Muscle of back (tissue), 11 donors: ENCODE measurements around the gene NOXO1. TPM values are rescaled to one million over a fixed set of nuclear protein-coding genes. Genes with fewer than 3 reads are reported as not detected.
A peak's percentile ranks its signal among the peaks of the same experiment; 100 is the strongest.

Experiments
- DNase-seq, 3 donors: peaks; one replicate each; pipeline versions ENCODE4 v3.0.0 to v3.0.0-alpha.2; 2013
- polyA plus RNA-seq, 10 donors: library from polyadenylated mRNA; unstranded; fragments of 120-200 nt; gene quantifications; one replicate each; pipeline ENCODE4 v1.2.1, GENCODE V29; 2013; ENCODE audit not compliant: insufficient read length in 10 of 10

Gene NOXO1
- polyA plus RNA-seq, 10 donors, result 0.18 to 1.5 (median 0.77) TPM

DNA sequence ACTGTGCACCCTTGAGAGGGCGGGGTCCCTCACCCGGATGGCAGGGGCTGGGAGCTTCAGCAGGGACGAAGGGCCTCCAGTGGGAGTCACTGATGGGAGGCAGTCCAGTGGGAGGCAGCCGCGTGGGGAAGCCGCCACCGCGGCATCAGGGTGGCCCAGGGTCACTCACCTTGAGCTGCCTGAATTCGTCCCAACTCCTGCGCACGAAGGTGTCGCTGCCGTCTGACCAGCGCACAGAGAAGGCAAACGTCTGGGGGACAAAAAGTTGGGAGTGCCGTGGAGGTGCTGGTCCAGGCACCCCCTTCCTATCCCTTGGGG is 540 bp downstream of the NOXO1 start:
- DNase-seq, result no peak

DNA sequence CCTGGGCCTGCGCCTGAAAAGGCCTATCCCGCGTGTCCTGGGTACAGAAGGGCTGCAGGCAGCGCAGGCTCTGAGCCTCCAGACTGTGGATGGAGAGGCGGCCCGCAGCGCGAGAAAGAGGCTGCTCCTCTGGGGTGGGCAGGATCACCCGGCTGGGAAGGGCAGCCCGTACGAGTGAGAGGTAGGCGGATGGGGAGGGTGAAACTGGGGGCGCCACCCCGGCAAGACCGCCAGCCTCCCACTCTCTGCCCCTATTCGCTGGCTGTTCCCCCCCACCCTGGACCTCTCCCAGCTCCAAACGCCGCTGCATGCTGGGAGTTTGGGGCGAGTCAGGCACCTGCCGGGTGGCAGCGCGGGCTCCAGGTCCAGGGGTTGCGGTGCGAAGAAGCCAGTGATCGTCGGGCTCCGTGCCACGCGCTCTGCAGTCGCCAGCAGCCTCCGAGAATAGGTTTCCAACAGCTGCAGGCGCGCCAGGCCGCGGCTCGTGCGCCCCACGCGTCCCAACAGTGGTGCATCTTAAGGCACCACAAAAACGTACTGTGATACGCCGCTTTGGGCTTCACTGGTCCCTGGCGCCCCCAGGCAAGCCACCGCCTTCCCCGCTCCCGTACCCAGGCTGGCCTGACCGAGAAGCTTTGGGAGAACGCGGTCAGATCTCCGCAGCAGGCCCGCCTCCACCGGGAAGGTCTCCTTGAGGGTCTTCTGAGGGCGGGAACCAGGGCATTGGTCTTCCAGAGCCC is 1.1 kb downstream of the NOXO1 start:
- DNase-seq, result no peak

DNA sequence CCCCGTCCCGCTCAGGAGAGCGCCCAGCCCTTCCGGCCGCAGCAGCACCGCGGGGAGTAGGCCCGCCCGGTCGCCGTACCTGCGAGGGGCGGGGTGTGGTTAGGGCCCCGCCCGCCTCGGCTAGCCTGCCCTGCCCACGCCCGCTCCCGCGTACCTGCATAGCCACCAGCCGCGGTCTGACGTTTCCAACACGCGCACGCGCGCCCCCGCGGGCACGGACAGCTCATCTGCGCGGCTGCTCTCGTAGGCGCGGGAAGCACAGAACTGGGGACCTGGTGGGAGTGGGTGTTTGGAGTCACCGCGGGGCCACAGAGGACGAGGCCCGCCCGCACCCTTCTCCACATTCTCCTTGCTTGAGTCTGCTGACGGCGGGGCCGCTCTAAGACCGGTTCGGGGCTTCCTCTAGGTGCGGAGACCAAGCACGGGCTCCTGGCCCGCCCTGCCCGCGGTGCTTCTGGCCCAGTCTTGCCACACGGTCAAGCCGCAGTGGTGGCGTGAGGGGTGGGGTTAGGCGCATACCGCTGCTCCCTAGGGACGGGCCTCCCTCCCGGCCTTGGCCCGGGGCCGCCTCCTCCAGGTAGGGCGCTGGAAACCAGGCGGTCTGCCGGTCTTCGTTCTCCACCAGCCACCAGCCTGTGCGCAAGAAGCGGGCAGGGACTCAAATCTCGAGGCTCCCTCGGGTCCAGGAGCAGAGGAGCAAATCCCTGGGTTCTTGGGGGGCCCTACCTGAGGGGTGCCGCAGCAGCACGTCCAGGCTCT is 1.8 kb downstream of the NOXO1 start:
- no peak for DNase-seq

DNA sequence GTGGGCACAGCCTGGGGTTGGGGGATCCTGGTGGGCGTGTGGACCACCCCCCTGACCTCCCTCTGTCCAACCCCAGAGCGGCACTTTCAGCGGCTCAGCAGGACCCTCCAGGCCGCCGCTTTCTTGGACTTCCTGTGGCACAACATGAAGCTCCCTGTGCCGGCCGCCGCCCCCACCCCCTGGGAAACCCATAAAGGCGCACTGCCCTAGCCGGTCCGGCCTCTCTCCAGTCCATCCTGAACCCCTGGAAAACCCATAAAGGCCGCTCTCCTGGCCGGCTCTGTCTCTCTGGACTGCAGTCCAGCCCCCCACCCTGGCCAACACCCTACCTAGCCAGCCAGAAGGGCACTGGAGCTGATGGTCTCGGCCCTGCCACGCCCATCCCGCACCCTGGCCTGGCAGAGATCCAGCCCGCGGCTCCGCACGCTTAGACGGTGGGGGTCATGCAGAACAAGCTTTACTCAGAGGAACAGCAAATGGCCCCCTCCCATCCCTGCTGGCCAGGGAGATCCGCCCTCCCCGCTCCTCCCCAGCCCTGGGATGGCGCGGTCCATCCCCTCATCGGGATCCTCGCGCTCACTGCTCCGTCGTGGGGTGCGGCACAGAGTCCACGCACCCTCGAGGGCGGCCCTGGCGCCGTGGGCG is 2.7 kb downstream of the NOXO1 start:
- DNase-seq, result no peak

DNA sequence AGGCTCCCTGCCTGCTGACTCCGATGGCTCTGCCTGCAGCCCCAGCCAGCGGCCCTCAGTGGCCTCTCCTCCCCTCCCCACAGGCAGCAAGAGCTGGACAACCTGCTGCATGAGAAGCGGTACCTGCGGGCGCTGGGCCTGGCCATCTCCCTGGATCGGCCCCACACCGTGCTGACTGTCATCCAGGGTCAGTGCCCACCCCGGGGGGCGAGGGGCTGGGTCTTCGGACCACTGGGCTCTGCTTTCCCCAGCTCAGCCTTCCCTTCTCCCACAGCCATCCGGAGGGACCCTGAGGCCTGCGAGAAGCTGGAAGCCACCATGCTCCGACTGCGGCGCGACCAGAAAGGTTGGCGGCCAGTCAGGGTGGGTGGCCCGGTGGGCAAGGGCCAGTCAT is 3.4 kb downstream of the NOXO1 start:
- no peak for DNase-seq

DNA sequence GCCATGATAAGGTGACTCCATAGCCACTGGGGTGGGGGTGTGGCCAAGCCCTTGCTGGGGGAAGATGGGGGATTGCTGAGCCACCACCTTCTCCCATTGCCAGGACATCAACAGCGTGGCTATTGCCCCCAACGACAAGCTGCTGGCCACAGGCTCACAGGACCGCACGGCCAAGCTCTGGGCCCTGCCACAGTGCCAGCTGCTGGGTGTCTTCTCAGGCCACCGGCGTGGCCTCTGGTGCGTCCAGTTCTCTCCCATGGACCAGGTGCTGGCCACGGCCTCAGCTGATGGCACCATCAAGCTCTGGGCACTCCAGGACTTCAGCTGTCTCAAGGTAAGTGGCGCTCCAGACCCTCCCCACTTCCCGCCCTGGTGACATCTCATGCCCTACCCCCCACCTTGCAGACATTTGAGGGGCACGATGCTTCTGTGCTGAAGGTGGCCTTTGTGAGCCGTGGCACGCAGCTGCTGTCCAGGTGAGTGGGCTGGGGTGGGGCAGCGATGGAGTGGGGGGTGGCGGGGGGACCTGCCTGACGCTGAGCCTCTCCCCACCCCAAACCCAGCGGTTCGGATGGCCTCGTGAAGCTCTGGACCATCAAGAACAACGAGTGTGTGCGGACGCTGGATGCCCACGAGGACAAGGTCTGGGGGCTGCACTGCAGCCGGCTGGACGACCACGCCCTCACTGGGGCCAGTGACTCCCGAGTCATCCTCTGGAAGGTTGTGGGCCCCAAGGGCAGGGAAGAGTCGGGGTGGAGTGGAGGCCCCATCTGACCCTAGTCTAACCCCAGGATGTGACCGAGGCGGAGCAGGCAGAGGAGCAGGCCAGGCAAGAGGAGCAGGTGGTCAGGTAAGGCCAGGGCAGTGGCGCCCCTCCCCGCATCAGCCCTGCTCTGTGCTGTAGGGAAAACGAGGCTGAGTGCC is 4.1 kb downstream of the NOXO1 start:
- DNase-seq, result no peak

DNA sequence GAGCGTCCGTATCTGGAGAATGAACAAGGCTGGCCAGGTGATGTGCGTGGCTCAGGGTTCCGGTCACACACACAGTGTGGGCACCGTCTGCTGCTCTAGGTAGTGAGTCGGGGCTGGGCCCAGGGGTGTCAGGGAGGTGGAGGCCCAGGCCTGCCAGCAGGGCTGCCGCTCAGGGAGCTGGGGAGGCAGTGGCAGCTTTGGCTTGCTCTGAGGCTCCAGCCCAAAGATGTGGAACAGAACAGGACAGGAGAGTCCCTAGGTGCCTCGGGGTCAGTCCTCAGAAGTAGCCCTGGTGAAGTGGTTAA is 5.1 kb downstream of the NOXO1 start:
- no peak for DNase-seq

DNA sequence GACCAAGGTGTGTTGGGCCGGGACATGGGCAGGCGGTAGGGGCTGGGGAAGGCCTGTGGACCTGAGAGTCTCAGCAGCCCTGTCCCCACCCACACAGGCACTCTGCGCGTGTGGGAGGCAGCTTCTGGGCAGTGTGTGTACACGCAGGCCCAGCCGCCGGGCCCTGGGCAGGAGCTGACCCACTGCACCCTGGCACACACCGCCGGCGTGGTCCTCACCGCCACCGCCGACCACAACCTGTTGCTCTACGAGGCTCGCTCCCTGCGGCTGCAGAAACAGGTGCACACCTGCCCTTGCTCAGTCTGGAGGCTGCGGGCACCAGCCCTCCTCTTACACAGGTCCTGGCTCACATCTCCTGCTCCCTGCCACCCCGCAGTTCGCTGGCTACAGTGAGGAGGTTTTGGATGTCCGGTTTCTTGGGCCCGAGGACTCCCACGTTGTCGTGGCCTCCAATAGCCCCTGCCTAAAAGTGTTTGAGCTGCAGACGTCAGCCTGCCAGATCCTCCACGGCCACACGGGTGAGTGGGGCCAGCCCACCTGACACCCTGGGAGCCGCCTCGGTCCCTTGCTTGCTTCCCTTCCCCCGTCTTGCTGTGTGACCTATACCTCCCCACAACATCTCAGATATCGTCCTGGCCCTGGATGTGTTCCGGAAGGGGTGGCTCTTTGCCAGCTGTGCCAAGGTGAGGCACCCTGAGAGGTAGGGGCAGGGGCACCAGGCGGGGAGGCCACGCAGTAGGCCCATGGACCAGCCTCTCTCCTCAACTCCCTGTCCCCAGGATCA is 5.6 kb downstream of the NOXO1 start:
- no peak for DNase-seq

DNA sequence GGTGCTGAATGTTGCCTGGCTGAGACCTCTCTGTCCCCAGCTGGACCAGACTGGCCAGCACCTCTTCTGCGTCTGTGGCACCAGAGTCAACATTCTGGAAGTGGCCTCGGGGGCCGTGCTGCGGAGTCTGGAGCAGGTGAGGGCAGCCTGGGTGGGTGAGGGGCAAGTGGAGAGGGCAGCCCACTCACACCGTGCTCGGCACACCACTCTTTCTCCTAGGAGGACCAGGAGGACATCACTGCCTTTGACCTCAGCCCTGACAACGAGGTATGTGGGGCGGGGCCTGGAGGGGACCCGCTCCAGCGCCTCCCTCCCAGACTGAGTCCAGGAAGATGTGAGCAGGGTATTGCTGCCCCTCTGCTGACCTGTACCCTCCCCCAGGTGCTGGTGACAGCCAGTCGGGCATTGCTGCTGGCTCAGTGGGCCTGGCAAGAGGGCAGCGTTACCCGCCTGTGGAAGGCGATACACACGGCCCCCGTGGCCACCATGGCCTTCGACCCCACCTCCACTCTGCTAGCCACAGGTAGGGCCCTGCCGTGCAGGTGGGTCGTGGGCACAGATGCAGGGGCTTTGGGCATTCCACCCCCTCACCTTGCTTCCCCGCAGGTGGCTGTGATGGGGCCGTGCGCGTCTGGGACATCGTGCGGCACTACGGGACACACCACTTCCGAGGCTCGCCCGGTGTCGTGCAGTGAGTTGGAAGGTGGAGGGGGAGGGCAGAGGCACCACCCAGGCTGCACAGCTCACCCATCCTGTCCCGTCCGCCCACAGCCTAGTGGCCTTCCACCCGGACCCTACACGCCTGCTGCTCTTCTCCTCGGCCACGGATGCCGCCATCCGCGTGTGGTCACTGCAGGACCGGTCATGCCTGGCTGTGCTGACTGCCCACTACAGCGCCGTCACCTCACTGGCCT is 6.9 kb downstream of the NOXO1 start:
- DNase-seq, result no peak

DNA sequence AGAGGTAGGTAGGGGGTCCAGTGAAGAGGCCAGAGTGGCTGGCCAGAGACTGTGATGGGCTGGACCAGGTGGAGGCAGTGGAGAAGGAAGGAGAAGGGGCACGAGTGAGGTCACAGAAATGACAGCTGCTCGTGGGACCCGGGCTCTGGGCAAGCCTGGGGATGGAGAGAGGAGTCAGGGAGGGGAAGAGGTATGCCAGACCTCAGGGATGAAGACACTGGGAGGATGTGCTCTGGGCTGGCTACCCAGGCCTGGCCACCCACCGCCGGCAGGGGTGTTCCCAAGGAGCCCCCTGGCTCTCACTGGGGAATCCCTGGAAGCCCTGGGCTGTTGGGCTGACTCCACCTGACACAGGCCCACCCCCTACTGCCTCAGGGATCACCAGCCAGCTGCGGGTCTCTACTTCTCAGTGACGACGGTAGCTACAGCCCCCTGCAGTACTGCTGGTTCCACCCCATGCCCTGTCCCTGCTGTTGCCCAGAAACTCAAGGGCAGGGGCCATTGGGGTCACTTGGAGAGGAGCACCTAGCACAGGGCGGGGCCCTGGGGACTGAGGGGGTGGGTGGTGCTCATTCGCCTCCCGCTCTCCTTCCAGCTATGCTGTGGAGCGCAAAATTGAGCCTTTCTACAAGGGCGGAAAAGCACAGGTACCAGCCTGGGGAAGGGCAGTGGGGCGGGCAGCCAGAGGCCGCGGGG is 7.7 kb downstream of the NOXO1 start:
- no peak for DNase-seq

DNA sequence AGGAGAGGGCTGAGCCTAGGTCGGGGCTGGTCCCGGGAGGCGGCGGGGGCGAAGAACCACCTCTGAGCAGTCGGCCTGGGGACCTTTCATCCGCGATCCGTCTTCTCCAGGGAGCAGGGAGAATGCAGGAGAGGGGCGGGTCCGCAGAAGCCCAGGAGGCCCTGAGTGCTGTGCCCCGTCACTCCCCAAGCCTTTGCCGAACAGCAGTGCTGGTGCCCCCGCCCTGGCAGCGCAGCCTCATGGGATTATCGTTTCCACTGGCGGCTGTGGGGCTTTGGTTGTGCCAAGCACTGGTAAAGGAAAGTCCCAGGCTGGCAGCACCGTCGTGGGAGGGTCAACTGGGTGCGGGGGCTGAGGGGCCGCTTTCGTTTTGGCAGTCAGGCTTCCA is 8.8 kb downstream of the NOXO1 start:
- DNase-seq, result no peak

DNA sequence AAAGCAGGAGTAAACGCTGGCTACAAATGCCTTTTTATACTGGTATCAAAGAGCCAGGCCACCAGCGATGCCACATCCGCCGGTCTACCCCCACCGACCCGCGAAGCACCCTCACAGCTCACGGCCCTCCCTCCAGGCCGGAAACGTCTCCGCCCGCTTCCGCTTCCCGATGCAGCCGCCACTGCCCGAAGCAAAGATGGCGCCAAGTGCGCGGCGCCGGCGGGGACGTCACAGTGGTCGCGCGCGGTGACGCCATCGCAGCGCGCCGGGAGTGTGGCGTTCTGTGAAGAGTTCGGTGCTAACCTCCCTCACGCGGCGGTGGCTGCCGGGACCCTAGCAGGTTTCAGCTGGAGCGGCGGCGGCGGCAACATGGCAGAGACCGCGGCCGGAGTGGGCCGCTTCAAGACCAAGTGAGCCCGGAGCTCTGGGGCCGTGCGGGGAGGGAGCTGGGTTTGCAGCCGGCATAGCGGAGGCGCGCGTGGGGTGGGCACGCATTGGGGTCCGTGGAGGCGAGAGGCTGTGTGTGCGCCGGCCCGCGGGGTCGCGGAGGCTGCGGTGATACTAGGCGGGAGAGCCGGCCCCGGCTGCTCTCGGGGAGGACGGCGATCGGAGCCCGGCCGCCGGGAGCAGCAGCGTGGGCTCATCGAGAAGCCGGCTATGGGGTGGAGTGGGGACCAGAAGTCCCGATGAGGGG is 9.3 kb downstream of the NOXO1 start, which contains the start of gene TBL3:
Gene TBL3 (plus strand): TSS at position 258 of the 694 bp plus-strand sequence. CDS start 112 bp downstream, at position 370.
- peak; percentile 95 to 98 (median 97) for DNase-seq

DNA sequence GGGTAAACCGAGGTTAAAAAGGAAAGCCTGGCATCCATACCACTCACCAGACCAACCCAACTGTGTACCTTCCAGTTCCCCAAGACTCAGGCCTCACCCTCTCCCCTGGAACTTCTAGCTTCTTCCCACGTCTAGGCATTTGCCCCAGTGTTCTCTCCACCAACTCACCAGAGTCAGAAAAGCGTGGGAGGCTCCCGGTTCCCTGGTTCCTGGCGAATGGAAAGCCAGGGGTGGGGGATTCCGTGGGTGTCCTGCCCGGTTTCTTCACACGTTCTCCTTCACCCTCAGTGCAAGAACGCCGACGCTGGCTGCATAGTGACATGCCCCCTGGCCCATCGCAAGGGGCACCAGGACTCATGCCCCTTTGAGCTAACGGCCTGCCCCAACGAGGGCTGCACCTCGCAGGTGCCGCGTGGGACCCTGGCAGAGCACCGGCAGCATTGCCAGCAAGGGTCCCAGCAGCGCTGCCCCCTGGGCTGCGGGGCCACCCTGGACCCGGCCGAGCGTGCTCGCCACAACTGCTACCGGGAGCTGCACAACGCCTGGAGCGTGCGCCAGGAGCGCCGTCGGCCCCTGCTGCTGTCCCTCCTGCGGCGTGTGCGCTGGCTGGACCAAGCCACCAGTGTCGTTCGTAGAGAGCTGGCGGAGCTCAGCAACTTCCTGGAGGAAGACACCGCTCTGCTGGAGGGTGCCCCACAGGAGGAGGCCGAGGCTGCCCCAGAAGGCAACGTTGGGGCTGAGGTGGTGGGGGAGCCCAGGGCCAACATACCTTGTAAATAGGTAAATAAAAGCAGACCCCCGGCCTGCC is 12.9 kb downstream of the NOXO1 start:
- no peak for DNase-seq

DNA sequence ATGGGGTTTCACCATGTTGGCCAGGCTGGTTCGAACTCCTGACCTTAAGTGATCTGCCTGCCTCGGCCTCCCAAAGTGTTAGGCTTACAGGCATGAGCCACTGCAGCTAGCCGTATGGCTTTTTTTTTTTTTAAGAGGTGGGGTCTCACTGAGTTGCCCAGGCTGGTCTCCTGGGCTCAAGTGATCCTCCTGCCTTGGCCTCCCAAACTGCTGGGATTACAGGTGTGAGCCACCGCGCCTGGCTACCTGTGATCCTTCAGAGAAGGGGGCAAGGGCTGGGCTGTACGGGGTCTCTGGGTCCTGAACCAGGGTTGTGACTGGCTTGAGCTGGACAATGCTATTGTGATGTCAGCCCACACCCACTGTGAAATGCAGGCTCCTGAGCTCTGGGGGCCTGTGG is 14.8 kb downstream of the NOXO1 start, which contains the start of gene RNF151:
Gene RNF151 (plus strand): TSS at position 397 of the 400 bp plus-strand sequence. CDS start 26 bp downstream, outside the sequence.
- no peak for DNase-seq

DNA sequence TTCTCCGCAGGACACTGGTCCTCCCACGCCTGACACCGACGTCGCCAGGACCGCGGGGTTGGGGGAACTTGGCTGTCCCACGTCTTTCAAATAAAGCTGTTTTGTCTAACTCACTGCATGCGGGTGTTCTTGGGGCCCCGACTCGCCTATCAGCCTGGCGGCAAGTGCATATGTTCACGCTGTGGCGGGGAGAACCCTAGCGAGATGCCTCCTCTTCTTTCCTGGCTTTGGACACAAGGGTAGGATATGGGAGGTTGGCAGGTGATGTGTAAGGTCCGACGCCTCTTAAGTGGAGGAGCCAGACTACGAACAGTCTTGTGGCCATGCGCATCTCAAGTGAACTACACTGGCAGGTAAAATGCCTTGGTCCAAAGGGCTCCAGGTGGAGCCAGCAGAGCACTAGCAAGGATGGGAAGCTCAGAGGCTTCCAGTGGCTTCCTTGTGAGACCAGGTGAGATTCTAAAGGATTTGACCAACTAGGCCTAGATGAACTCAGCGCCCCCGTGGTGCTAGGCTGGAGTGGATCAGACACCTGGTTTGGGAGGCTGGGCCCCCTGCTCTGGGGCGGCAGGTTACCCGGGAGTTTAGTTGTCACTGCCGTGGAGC is 15.8 kb downstream of the NOXO1 start:
- no peak for DNase-seq

DNA sequence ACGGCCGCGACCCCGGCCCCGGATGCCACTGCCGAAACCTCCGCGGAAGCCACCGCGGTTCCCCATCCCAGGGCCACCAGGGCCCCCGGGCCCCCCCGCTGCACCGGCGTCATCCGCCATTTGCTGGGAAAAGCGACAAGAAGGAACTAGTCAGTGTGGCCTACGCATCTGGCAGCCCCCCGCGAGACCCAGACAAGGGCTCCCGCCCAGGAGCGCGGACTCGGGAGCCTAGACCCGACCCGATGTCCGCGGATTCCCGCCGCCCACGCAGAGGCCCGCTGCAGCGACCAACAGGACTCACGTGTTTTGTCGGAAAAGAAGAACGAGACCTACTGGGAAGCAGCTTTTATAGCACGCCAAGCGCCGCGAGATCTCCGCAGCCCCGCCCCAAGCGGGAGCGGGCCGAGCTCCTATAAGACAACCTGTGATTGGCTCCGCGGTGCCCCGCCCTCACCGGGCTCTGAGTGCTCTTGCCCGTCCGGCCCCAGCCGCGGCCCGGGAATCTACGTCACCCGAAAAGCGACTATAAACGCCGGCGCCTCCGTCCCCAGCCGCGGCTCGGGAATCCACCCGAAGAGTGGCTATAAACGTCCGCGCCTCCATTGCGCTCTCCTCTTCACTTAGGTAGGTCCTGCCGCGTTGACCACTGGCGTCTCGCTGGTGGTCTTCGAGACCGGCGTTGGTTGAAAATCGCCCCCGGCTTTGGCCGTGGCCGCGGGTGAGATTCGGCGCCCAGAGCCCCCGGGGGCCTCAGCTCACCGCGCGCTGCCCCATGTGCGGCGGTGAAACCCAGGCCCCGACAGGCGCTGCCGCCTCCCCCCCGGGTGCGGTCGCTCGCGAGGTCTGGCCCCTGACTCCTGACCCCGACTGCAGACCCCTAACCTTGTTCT is 16.5 kb downstream of the NOXO1 start, which contains the start of gene RPS2:
Gene RPS2 (minus strand): TSS at position 321 of the 890 bp plus-strand sequence. CDS start 201 bp downstream, at position 120.
- DNase-seq, result peak; percentile 99
